ENCODE data around the gene CNST. TPM values are rescaled to one million over a fixed set of nuclear protein-coding genes. Genes with fewer than 3 reads are reported as not detected.

Gene CNST
- total RNA-seq, 3 donors from 2014 or later (not counting 1 experiment from before 2014, with no cell fraction given) = 48.2 to 56.1 (median 49.7) TPM

DNA sequence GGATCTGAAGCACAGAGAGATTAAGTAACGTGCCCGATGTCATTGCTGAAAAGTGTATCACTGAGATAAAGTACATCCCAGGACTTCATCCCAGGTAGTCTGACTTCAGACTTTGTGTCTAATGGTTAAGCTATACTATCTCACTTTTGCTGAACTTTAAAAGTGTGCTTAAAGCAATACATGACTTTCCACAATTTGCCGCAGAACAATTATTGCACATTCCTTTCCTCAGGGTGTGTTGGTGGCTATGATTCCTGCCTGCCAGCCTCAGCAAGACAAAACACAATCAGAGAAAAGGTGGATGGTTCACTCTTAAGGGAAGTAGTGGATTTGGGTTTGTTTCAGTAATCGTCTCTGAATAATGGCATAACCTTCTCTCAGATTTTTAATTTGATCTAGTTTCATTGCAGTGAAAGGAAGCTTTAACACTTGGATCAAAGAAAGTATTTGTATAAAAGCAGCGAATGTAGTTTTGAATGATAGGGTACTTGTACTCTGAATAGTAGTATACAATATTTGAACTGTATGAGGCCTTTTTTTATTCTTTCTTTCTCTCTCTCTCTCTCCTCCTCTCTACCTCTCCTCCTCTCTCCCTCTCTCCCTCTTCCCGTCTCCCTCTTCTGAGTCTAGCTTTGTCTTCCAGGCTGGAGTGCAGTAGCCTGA is 47.0 kb downstream of the CNST start:
- ATAC-seq (no peak), DNase-seq (no peak)
- Mint-ChIP-seq H3K4me1 (peaks cover 35 to 57% of the 10 kb centered on the region in 2 donors), H3K4me3 (no peak overlapping the region), H3K36me3 (no peaks in the 10 kb centered on the region), H3K27me3 (ENCODE audit: low read depth in 2 of 2) (no peaks in the 10 kb centered on the region), H3K9me3 (no peaks in the 10 kb centered on the region), H3K27ac (peak overlapping the region in 1 of 2 donors; percentile 65)
- H3K4me1 ChIP-seq (ENCODE audit: control insufficient read depth, insufficient read depth, low read length) = peaks cover 4% of the 10 kb centered on the region
- H3K36me3 ChIP-seq (ENCODE audit: control insufficient read depth, insufficient read depth, low read length) = no peaks in the 10 kb centered on the region
- TF ChIP-seq, protein P1, sequence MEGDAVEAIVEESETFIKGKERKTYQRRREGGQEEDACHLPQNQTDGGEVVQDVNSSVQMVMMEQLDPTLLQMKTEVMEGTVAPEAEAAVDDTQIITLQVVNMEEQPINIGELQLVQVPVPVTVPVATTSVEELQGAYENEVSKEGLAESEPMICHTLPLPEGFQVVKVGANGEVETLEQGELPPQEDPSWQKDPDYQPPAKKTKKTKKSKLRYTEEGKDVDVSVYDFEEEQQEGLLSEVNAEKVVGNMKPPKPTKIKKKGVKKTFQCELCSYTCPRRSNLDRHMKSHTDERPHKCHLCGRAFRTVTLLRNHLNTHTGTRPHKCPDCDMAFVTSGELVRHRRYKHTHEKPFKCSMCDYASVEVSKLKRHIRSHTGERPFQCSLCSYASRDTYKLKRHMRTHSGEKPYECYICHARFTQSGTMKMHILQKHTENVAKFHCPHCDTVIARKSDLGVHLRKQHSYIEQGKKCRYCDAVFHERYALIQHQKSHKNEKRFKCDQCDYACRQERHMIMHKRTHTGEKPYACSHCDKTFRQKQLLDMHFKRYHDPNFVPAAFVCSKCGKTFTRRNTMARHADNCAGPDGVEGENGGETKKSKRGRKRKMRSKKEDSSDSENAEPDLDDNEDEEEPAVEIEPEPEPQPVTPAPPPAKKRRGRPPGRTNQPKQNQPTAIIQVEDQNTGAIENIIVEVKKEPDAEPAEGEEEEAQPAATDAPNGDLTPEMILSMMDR (IDR thresholded peaks at IDR 0.05) = no peak
- intact Hi-C loops (cut with micrococcal nuclease) = no loop called here
- no peaks in the 10 kb centered on the region for H3K9me3 ChIP-seq (ENCODE audit: control insufficient read depth, insufficient read depth, low read length)
- 94% methylated on average over 5 of the region's 6 CpGs for WGBS (ENCODE audit: insufficient coverage)
- H3K27me3 ChIP-seq (ENCODE audit: control insufficient read depth, insufficient read depth, low read length) = no peaks in the 10 kb centered on the region
- no peak overlapping the region for H3K4me3 ChIP-seq (ENCODE audit: low read length)
- no peak overlapping the region for H3K27ac ChIP-seq (ENCODE audit: low read length)

DNA sequence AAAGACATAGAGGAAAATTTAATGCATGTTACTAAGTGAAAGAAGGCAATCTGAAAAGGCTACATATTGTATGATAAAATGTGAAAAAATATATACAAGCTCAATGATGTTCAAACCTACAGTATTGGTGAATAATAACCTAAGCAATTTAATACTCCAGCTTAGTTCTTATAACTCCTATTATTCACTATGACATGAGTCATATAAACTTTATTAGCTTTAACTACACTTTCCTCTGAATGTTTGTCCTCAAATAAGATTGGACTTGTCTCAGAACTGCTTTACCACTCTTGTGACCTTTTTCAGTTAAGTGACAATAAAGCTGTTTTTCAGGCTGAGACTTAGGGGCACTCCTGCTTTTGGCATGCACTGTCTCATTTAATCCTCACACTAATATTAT is 50.9 kb downstream of the CNST start:
- no peaks in the 10 kb centered on the region for H3K9me3 Mint-ChIP-seq
- H3K27ac Mint-ChIP-seq = no peak overlapping the region
- Histone ChIP-seq H3K4me1 (ENCODE audit: control insufficient read depth, insufficient read depth, low read length) (no peaks in the 10 kb centered on the region), H3K36me3 (ENCODE audit: control insufficient read depth, insufficient read depth, low read length) (peaks cover 7% of the 10 kb centered on the region), H3K27me3 (ENCODE audit: control insufficient read depth, insufficient read depth, low read length) (no peaks in the 10 kb centered on the region), H3K27ac (ENCODE audit: low read length) (no peak overlapping the region), H3K4me3 (ENCODE audit: low read length) (no peak overlapping the region), H3K9me3 (ENCODE audit: control insufficient read depth, insufficient read depth, low read length) (no peaks in the 10 kb centered on the region)
- intact Hi-C loops (cut with micrococcal nuclease) = no loop called here
- peaks cover 12 to 40% of the 10 kb centered on the region in 2 donors for H3K4me1 Mint-ChIP-seq
- DNase-seq (no peak), ATAC-seq (no peak)
- TF ChIP-seq, protein P1 (IDR thresholded peaks at IDR 0.05) = no peak
- H3K4me3 Mint-ChIP-seq = no peak overlapping the region
- H3K36me3 Mint-ChIP-seq = peaks cover 2% of the 10 kb centered on the region
- H3K27me3 Mint-ChIP-seq (ENCODE audit: low read depth in 2 of 2) = no peaks in the 10 kb centered on the region

DNA sequence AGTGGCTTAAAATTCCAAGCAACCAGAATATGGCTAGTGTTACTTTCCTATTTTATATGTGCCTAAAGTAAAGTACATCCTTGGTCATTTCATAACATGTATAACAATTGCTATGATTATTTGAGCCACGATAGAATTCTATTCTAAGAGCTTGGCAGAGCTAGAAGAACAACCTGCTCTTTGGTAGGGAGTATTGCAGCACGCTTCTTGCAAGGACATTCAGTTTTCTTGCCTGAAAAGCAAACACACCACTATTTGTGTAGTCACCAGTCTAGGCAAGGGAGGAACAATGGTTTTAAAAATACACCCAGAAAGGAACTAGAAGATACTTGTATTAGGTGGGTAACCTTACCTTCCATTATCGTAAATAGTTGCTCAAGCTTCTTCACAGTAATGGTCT is 51.5 kb downstream of the CNST start:
- peaks cover 7% of the 10 kb centered on the region for H3K36me3 Mint-ChIP-seq
- ATAC-seq = no peak

More for the DNA sequence above, 51.5 kb downstream of the CNST start:
- Histone ChIP-seq H3K36me3 (ENCODE audit: control insufficient read depth, insufficient read depth, low read length) (peaks cover 9% of the 10 kb centered on the region), H3K9me3 (ENCODE audit: control insufficient read depth, insufficient read depth, low read length) (no peaks in the 10 kb centered on the region), H3K27me3 (ENCODE audit: control insufficient read depth, insufficient read depth, low read length) (no peaks in the 10 kb centered on the region), H3K27ac (ENCODE audit: low read length) (no peak overlapping the region), H3K4me1 (ENCODE audit: control insufficient read depth, insufficient read depth, low read length) (no peaks in the 10 kb centered on the region), H3K4me3 (ENCODE audit: low read length) (no peak overlapping the region)
- Mint-ChIP-seq H3K27ac (no peak overlapping the region), H3K27me3 (ENCODE audit: low read depth in 2 of 2) (no peaks in the 10 kb centered on the region), H3K4me1 (peaks cover 15 to 40% of the 10 kb centered on the region in 2 donors), H3K4me3 (no peak overlapping the region), H3K9me3 (no peaks in the 10 kb centered on the region)
- WGBS (ENCODE audit: insufficient coverage) = 96% methylated on average over 2 of the region's 3 CpGs
- TF ChIP-seq, protein P1 (IDR thresholded peaks at IDR 0.05) = no peak
- intact Hi-C loops (cut with micrococcal nuclease) = no loop called here
- DNase-seq = no peak
